Lower lobe of right lung (tissue), 2 donors: ENCODE data around the gene LRRIQ1. TPM values are rescaled to one million over a fixed set of nuclear protein-coding genes. Genes with fewer than 3 reads are reported as not detected.

ENCODE experiments used
- ATAC-seq, 2 donors: fragments of 200-7000 bp; cut with Tn5 transposase; one replicate each; pipeline ENCODE4 v1.9.1; 2020 to 2022; ENCODE audit warnings: mild to moderate bottlenecking in 2 of 2, moderate library complexity in 2 of 2
- DNase-seq: peaks from one replicate; pipeline ENCODE4 v3.0.0-alpha.2; 2020
- H3K27ac ChIP-seq: fragments of 200-600 bp; one replicate; pipeline ENCODE4 v1.8.0; 2022
- H3K27me3 ChIP-seq: fragments of 200-600 bp; one replicate; pipeline ENCODE4 v1.8.0; 2022; ENCODE audit warnings: low read depth
- H3K36me3 ChIP-seq: fragments of 200-600 bp; one replicate; pipeline ENCODE4 v1.8.0; 2022; ENCODE audit warnings: mild to moderate bottlenecking
- H3K4me1 ChIP-seq: fragments of 200-600 bp; one replicate; pipeline ENCODE4 v1.8.0; 2022
- H3K4me3 ChIP-seq: fragments of 200-600 bp; one replicate; pipeline ENCODE4 v1.8.0; 2022; ENCODE audit warnings: mild to moderate bottlenecking
- H3K9me3 ChIP-seq: fragments of 200-600 bp; one replicate; pipeline ENCODE4 v1.8.0; 2022
- CTCF ChIP-seq: fragments of 200-600 bp; IDR thresholded peaks from one replicate; pipeline ENCODE4 v1.8.0; 2022; ENCODE audit warnings: antibody characterized with exemption, mild to moderate bottlenecking
- intact Hi-C: fragments of 100-400 bp; cut with DNase I; formaldehyde crosslinking; loops from one replicate; pipeline ENCODE4 v1.11.0; 2022
- total RNA-seq: library from RNA; stranded (reverse); fragmentation: NEBNext Ultra II Directional; extraction: Animal tissue kit (Norgen Biotek cat#: 25700); gene quantifications from one replicate; pipeline ENCODE4 v1.2.1, GENCODE V29; 2021
- donor health status: DM: no; HTN: yes; CAD: no; lungs with severe emphysema.

LRRIQ1 gene
- total RNA-seq, 1 donor from 2014 or later, result 10.6 TPM

GRCh38 chr12:85076688-85077430 lies 40.7 kb downstream of the LRRIQ1 start:
- no peaks in the 10 kb centered on the region for H3K4me1 ChIP-seq
- H3K27ac ChIP-seq, result no peak overlapping the region
- no peaks in the 10 kb centered on the region for H3K36me3 ChIP-seq
- no peaks in the 10 kb centered on the region for H3K27me3 ChIP-seq
- TF ChIP-seq CTCF, result peak; percentile 39
- no peaks in the 10 kb centered on the region for H3K9me3 ChIP-seq
- DNase-seq, result no peak
- intact Hi-C loops, result no loop called here
- no peak overlapping the region for H3K4me3 ChIP-seq
- peak; percentile 65 to 89 for ATAC-seq

DNA sequence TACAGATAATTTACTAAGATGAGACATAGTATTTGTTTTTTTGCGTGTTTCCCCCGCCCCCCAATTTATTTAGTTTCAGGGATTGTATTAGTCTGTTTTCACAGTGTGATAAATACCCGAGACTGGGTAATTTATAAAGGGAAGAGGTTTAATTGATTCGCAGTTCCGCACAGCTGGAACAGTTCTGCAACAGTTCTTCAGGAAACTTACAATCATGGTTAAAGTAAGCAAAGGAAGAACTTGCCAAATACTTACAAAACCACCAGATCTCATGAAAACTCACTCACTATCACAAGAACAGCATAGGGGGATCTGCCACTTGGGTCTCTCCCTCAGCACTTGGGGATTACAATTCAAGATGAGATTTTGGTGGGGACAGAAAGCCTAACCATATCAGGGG lies 48.9 kb downstream of the LRRIQ1 start:
- no peak overlapping the region for H3K27ac ChIP-seq
- DNase-seq, result no peak
- H3K9me3 ChIP-seq, result no peaks in the 10 kb centered on the region
- no peak for TF ChIP-seq CTCF
- no peak for ATAC-seq
- no peaks in the 10 kb centered on the region for H3K27me3 ChIP-seq
- H3K4me3 ChIP-seq, result no peak overlapping the region
- intact Hi-C loops, result no loop called here
- no peaks in the 10 kb centered on the region for H3K36me3 ChIP-seq
- H3K4me1 ChIP-seq, result no peaks in the 10 kb centered on the region

- ATAC-seq (no peak), DNase-seq (no peak)
- no peak for TF ChIP-seq CTCF
- intact Hi-C loops, result no loop called here
- H3K27me3 ChIP-seq, result no peaks in the 10 kb centered on the region
- H3K9me3 ChIP-seq, result no peaks in the 10 kb centered on the region
- H3K27ac ChIP-seq, result no peak overlapping the region
- H3K4me3 ChIP-seq, result no peak overlapping the region
- no peaks in the 10 kb centered on the region for H3K36me3 ChIP-seq
- H3K4me1 ChIP-seq, result no peaks in the 10 kb centered on the region
Measured at GRCh38 chr12:85089792-85090191, 53.6 kb downstream of the LRRIQ1 start.

DNA sequence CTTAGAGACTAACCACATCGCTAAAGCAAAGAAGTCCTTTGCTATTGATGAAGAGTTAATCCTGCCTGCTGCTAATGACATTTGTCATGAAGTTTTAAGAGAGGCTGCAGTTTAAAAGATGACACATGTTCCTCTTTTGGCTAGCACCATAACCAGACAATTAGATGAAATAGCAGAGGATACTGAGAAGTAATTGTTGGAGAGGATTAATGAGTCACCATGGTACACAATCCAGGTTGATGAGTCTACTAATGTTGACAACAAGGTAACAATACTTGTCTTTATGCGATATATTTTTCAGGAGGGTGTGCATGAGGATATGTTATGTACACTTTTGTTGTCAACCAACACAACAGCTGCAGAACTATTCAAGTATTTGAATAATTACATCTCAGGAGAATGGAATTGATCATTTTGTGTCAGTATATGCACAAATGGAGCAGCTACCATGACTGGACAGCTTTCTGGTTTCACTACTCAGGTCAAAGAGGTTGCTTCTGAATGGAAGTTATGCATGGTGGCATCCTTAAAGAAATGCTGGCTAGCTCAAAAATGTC lies 56.7 kb downstream of the LRRIQ1 start:
- Histone ChIP-seq H3K27me3 (no peaks in the 10 kb centered on the region), H3K4me1 (no peaks in the 10 kb centered on the region), H3K27ac (no peak overlapping the region), H3K4me3 (no peak overlapping the region), H3K9me3 (no peaks in the 10 kb centered on the region), H3K36me3 (no peaks in the 10 kb centered on the region)
- intact Hi-C loops, result no loop called here
- ATAC-seq (no peak), DNase-seq (no peak)
- no peak for TF ChIP-seq CTCF

DNA sequence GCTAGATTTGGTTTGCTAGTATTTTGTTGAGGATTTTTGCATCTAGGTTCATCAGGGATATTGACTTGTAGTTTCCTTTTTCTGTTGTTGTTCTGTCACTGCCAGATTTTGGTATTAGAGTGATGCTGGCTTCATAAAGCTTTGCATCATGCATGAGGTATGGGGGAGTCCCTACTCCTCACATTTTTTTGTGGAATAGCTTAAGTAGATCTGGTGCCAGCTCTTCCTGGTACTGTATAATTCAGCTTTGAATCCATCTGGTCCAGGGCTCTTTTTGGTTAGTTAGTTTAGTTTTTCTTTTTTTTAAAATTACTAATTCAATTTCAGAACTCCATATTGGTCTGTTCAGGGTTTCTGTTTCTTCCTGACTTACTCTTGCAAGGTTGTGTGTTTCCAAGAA lies 59.4 kb downstream of the LRRIQ1 start:
- no peaks in the 10 kb centered on the region for H3K36me3 ChIP-seq
- H3K4me1 ChIP-seq, result no peaks in the 10 kb centered on the region
- TF ChIP-seq CTCF, result no peak
- intact Hi-C loops, result no loop called here
- DNase-seq, result no peak
- H3K27me3 ChIP-seq, result no peaks in the 10 kb centered on the region
- no peak overlapping the region for H3K27ac ChIP-seq
- ATAC-seq, result no peak
- H3K4me3 ChIP-seq, result no peak overlapping the region
- H3K9me3 ChIP-seq, result no peaks in the 10 kb centered on the region
